Naive thymus-derived CD8-positive, alpha-beta T cell (primary cell): Measurements from ENCODE around the gene IMMP1L. TPM values are rescaled to one million over a fixed set of nuclear protein-coding genes. Genes with fewer than 3 reads are reported as not detected.

ENCODE experiments used
- ATAC-seq, 2 donors: fragments of 150-1000 bp; cut with Tn5 transposase in 1 of 2; sonication (Bioruptor Pico), chemical (Tn5 transposase) in 1 of 2; 1 replicate in 1 of 2; 2 replicates in 1 of 2; pipeline ENCODE4 v1.10.0; 2021; ENCODE audit warnings: mild to moderate bottlenecking in 2 of 2, moderate library complexity in 2 of 2
- POLR2A ChIA-PET: fragments of 350-600 bp; sonication (Branson Sonifier 250); formaldehyde crosslinking; loops from one replicate; lab custom pipeline; 2021; ENCODE audit warnings: antibody characterized with exemption; lab: Charles Lee
- DNase-seq, 10 donors: peaks; one replicate each; pipeline versions ENCODE4 v3.0.0 to v3.0.0-alpha.2; 2020 to 2022
- H3K27ac Mint-ChIP-seq, 10 donors: one replicate each; pipeline ENCODE4 v1.8.0; 2020 to 2022; ENCODE audit warnings: mild to moderate bottlenecking in 10 of 10, mixed read lengths in 10 of 10, moderate library complexity in 4 of 10, inconsistent platforms in 1 of 10
- H3K27me3 Mint-ChIP-seq, 5 donors: one replicate each; pipeline ENCODE4 v1.8.0; 2021 to 2022; ENCODE audit warnings: mixed read lengths in 5 of 5
- H3K36me3 Mint-ChIP-seq, 3 donors: one replicate each; pipeline ENCODE4 v1.8.0; 2020 to 2022; ENCODE audit warnings: mixed read lengths in 3 of 3, mild to moderate bottlenecking in 2 of 3, inconsistent platforms in 1 of 3
- H3K4me1 Mint-ChIP-seq, 4 donors: one replicate each; pipeline ENCODE4 v1.8.0; 2021 to 2022; ENCODE audit warnings: mixed read lengths in 4 of 4
- H3K4me3 Mint-ChIP-seq, 10 donors: one replicate each; pipeline ENCODE4 v1.8.0; 2020 to 2022; ENCODE audit warnings: mild to moderate bottlenecking in 10 of 10, mixed read lengths in 10 of 10, moderate library complexity in 6 of 10, inconsistent platforms in 1 of 10
- H3K9me3 Mint-ChIP-seq, 9 donors: one replicate each; pipeline ENCODE4 v1.8.0; 2020 to 2022; ENCODE audit warnings: mixed read lengths in 9 of 9, mild to moderate bottlenecking in 3 of 9, inconsistent platforms in 1 of 9, moderate library complexity in 1 of 9
- polyA plus RNA-seq, 3 donors: library from polyadenylated mRNA; unstranded; fragments of 300-500 nt; fragmentation: Illumina TruSeq; gene quantifications; one replicate each; pipeline ENCODE4 v1.2.3, GENCODE V29; 2021
- total RNA-seq, 8 experiments: library from RNA in 2 of 8; stranded (reverse) in 2 of 8; gene quantifications; one replicate each; pipeline ENCODE4 v1.2.3 and lab custom pipeline; 2021 to 2026

Gene IMMP1L
- total and polyA plus RNA-seq, 5 experiments from 2014 or later = 20.4 to 81.4 (median 61.7) TPM

DNA sequence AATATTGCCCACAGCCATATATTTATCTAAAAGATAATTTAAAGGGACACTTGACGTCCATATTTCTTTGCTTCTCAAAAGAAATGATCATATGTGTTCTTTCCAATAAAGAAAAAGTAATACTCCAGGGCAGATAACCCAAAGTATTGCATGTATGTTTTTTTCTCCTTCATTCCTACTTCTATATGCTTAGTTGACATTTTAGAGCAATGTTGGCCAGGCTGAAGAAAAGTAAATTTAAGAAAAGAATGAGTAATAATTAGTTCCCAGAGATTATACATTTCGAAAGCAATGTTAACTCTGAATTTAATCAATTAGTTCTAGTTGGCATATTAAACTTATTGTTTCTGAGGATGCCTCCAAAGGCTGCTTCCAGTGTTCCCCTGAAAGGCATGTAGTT, 91.6 kb downstream of the IMMP1L start:
- DNase-seq (no peak), ATAC-seq (no peak)
- Mint-ChIP-seq H3K27me3 (no peaks in the 10 kb centered on the region), H3K27ac (no peak overlapping the region), H3K9me3 (no peaks in the 10 kb centered on the region), H3K36me3 (peaks cover 0 to 30% (median 16%) of the 10 kb centered on the region in 3 donors), H3K4me3 (no peak overlapping the region), H3K4me1 (peaks cover 0 to 5% (median 0%) of the 10 kb centered on the region in 4 donors)
- POLR2A ChIA-PET = no interaction called here

DNA sequence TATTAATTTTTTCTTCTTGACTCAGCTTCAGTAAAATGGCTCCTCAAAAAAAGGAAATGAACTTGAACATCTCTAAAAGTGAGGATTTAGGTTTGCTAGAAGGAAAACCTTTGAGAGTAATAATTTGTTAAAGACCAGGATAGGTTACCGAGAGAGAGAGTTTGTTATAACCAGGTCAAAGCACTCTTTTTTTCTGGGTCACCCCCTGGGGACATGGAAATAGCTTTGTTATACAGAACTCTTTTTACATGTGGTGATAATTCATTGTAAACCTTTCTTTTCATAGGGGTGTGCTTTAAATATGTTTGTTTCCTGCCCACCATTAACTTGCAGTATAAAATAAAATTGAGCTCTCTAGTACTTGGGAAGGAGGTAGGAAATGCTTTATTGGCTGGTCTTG, 92.1 kb downstream of the IMMP1L start:
- POLR2A ChIA-PET = no interaction called here

DNA sequence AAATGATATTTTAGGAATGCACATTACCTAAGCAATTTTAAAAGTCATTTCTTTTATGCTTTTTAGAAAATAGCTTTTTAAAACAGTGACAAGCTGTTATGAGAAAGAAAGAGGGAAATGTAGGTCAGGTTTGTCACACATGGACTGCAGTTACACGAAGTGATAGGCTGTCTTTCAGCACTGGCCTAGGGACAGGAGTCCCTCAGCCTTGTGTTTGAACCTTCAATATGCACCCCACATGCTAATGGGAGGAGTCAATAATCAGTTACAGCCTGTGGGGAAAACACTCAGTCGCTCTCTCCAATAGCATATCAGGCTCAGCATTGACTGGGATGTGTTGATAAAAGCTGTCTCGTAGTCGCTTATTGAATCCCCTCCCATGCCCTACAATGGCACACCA, 94.0 kb downstream of the IMMP1L start:
- DNase-seq (no peak), ATAC-seq (no peak)
- POLR2A ChIA-PET = no interaction called here
- peaks cover 0 to 9% (median 2%) of the 10 kb centered on the region in 9 donors for H3K9me3 Mint-ChIP-seq
- H3K4me3 Mint-ChIP-seq = no peak overlapping the region
- peaks cover 10 to 37% (median 30%) of the 10 kb centered on the region in 3 donors for H3K36me3 Mint-ChIP-seq
- H3K27ac Mint-ChIP-seq = no peak overlapping the region
- H3K4me1 Mint-ChIP-seq = peaks cover 0 to 5% (median 0%) of the 10 kb centered on the region in 4 donors
- no peaks in the 10 kb centered on the region for H3K27me3 Mint-ChIP-seq

More for the DNA sequence above, 92.1 kb downstream of the IMMP1L start:
- peaks cover 0 to 5% (median 0%) of the 10 kb centered on the region in 4 donors for H3K4me1 Mint-ChIP-seq
- no peak overlapping the region for H3K27ac Mint-ChIP-seq
- peaks cover 0 to 27% (median 16%) of the 10 kb centered on the region in 3 donors for H3K36me3 Mint-ChIP-seq
- DNase-seq (no peak), ATAC-seq (no peak)
- no peak overlapping the region for H3K4me3 Mint-ChIP-seq
- no peaks in the 10 kb centered on the region for H3K9me3 Mint-ChIP-seq
- no peaks in the 10 kb centered on the region for H3K27me3 Mint-ChIP-seq

DNA sequence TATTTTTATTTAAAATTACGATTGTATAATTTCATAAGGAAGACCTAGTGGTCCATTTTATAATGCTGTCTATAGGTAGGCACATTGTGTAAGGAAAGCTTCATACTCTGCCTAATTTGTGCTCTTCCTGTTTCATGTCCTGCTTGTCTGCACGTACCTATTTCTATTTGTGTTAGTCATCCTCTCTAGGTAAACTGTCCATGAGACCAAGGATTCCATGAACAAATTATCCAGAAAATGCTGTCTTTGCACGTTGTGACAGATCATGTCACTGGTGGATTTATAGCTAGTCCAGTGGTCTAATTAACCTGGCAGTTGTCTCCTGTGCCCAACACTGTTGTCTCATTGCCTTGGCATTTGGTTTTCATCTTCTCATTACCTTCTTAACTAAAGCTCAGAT, 95.1 kb downstream of the IMMP1L start:
- POLR2A ChIA-PET = no interaction called here
- peaks cover 0 to 9% (median 2%) of the 10 kb centered on the region in 9 donors for H3K9me3 Mint-ChIP-seq
- H3K4me1 Mint-ChIP-seq = no peaks in the 10 kb centered on the region
- no peaks in the 10 kb centered on the region for H3K27me3 Mint-ChIP-seq
- no peak overlapping the region for H3K27ac Mint-ChIP-seq
- H3K4me3 Mint-ChIP-seq = no peak overlapping the region
- no peak for ATAC-seq
- peaks cover 10 to 36% (median 35%) of the 10 kb centered on the region in 3 donors for H3K36me3 Mint-ChIP-seq
- no peak for DNase-seq

DNA sequence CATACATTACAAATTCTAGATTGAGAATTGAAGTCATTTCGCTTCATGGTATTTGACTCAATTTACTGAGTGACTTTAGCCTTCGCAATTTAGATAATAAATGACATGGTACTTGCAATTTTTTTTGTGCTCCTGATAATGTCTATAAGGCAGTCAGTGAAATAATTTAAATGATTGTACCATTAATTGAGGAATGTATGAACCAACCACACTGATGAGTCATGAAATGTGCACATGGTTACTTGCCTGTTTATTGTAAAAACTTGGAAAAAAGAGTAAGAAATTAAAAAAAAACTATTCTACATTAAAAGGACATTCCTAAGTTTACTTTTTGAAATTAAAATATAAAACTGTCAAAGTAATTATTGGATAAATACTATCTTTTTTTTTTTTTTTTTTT, 96.5 kb downstream of the IMMP1L start:
- Mint-ChIP-seq H3K27me3 (no peaks in the 10 kb centered on the region), H3K4me1 (peaks cover 0 to 1% (median 0%) of the 10 kb centered on the region in 4 donors), H3K9me3 (peaks cover 0 to 9% (median 2%) of the 10 kb centered on the region in 9 donors), H3K4me3 (no peak overlapping the region), H3K27ac (no peak overlapping the region), H3K36me3 (peaks cover 10 to 38% (median 35%) of the 10 kb centered on the region in 3 donors)
- DNase-seq (no peak), ATAC-seq (no peak)
- POLR2A ChIA-PET = no interaction called here

DNA sequence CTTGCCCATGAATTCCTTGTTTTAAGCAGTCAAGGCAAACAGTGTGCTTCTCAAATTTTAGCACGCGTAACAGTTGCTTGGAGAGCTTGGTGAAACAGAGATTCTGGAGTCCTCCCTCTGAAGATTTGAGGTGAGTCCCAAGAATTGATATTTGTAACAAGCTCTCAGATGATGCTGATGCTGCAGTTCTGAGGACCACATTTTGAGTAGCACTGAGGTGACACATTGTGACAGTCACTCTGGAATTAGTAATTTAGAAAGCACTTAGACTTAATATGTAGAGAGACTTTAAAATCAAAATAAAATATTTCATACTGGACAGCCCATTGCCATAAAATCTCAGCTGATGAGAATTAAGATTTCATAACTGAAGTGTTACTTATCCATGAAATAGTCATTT, 101.2 kb downstream of the IMMP1L start:
- DNase-seq (no peak), ATAC-seq (no peak)
- Mint-ChIP-seq H3K9me3 (peaks cover 0 to 9% (median 2%) of the 10 kb centered on the region in 9 donors), H3K27me3 (no peaks in the 10 kb centered on the region), H3K4me1 (peaks cover 0 to 5% (median 3%) of the 10 kb centered on the region in 4 donors), H3K4me3 (no peak overlapping the region), H3K36me3 (peaks cover 10 to 27% (median 22%) of the 10 kb centered on the region in 3 donors), H3K27ac (no peak overlapping the region)
- POLR2A ChIA-PET = no interaction called here

DNA sequence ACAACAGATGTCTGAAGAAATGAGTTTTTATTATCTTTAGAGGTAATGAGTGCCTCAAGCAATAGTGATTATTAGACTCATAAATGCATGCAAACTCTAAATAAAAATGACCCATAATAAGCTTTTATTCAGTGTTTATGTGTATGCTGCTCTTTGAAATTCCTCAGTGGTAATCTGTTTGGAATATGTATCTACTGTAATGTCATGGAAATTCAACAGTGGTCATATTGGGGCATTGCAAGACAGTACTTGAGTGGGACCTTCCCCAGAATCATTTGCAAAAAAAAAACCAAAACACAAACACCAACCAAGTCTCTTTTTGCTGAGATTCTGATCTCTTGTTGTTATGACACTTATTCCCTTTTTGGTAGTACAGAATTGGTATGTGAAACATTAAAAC, 104.8 kb downstream of the IMMP1L start:
- ATAC-seq = no peak

DNA sequence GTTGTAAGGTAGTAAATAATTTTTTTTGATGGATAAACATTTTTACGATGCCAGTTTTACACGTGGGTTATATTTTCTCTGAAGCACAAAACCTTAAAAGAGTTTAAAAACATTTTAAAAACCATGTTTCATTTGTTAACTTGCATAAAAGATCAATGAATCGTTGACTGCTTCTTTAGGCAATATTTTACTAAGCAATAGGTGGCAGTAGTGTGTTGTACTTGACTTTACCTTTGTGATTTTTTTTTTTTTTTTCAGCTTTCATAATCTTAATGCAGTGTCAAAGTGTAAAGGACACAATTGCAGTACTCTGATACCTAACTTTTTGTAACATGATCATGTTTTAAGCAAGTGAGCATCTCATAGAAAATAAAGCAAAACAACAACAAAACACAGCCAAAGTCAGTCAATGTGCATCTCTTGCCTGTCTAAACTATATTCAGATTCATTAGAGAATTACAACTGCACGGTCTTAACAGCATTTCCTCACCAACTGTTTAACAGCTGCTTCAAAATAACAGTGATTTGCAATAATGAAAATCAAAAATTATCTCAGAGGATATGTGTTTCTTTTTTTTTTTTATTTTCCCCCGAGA, 112.1 kb downstream of the IMMP1L start:
- POLR2A ChIA-PET = no interaction called here
- ATAC-seq (no peak), DNase-seq (peak in 3 of 10 donors; percentile 25 to 34 (median 26))
- Mint-ChIP-seq H3K4me1 (peaks cover 0 to 11% (median 7%) of the 10 kb centered on the region in 4 donors), H3K27ac (no peak overlapping the region), H3K4me3 (no peak overlapping the region), H3K36me3 (peaks cover 5 to 30% (median 23%) of the 10 kb centered on the region in 3 donors), H3K27me3 (no peaks in the 10 kb centered on the region), H3K9me3 (peaks cover 0 to 5% (median 0%) of the 10 kb centered on the region in 9 donors)

More for the DNA sequence above, 104.8 kb downstream of the IMMP1L start:
- H3K4me1 Mint-ChIP-seq = peaks cover 0 to 9% (median 5%) of the 10 kb centered on the region in 4 donors
- H3K27ac Mint-ChIP-seq = no peak overlapping the region
- no peak overlapping the region for H3K4me3 Mint-ChIP-seq
- H3K27me3 Mint-ChIP-seq = no peaks in the 10 kb centered on the region
- no peak for DNase-seq
- peaks cover 5 to 34% (median 16%) of the 10 kb centered on the region in 3 donors for H3K36me3 Mint-ChIP-seq
- no peaks in the 10 kb centered on the region for H3K9me3 Mint-ChIP-seq
- POLR2A ChIA-PET = no interaction called here

DNA sequence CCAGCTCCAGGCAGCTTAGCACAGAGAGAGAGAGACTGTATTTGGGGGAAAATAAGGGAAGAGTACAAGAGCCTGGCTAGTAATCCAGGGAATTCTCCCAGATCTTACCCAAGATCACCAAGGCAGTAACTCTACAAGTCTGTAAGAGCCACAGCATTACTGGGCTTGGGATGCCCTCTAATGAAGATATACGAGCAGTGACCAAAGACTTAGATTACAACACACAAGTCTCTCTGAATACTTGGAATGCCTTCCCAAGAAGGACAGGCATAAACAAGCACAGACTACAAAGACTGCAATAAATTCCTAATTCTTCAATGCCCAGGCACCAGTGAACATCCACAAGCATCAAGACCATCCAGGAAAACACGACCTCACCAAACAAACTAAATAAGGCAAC, 122.0 kb downstream of the IMMP1L start:
- peak overlapping the region in 1 of 10 donors; percentile 51 for H3K27ac Mint-ChIP-seq
- H3K4me1 Mint-ChIP-seq = peaks cover 4 to 26% (median 20%) of the 10 kb centered on the region in 4 donors
- no peaks in the 10 kb centered on the region for H3K27me3 Mint-ChIP-seq
- no peak overlapping the region for H3K4me3 Mint-ChIP-seq
- ATAC-seq (no peak), DNase-seq (no peak)
- POLR2A ChIA-PET = no interaction called here
- peaks cover 0 to 18% (median 4%) of the 10 kb centered on the region in 9 donors for H3K9me3 Mint-ChIP-seq
- peaks cover 0 to 28% (median 13%) of the 10 kb centered on the region in 3 donors for H3K36me3 Mint-ChIP-seq

DNA sequence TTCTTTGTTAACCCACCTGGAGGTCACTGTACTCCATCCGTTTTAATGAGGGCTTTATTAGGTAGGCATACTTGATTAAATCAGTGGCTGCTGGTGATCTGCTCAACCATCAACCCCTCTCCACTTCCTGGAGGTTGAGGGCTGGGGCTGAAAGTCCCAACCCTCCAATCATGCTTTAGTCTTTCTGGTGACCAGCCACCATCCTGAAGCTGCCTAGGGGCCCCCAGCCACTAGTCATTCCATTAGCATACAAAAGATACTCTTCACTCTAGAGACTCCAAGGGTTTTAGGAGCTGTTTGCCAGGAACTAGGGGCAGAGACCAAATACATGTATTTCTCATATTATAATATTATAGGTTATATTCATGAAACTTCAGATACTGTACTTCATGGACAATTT, 126.3 kb downstream of the IMMP1L start:
- peaks cover 0 to 26% (median 21%) of the 10 kb centered on the region in 3 donors for H3K36me3 Mint-ChIP-seq

More for the DNA sequence above, 126.3 kb downstream of the IMMP1L start:
- no peak overlapping the region for H3K4me3 Mint-ChIP-seq
- H3K27ac Mint-ChIP-seq = no peak overlapping the region
- ATAC-seq (no peak), DNase-seq (no peak)
- H3K27me3 Mint-ChIP-seq = no peaks in the 10 kb centered on the region
- peaks cover 11 to 28% (median 18%) of the 10 kb centered on the region in 4 donors for H3K4me1 Mint-ChIP-seq
- POLR2A ChIA-PET = no interaction called here
- peaks cover 0 to 3% (median 0%) of the 10 kb centered on the region in 9 donors for H3K9me3 Mint-ChIP-seq

Other genes starting within 250 kb of the IMMP1L start
- gene DCDC1, start 139.9 kb downstream of the IMMP1L start, total RNA-seq = 1 to 10 TPM in 1 of 2 experiments, under 1 TPM in 1; 0.63 to 1.8 TPM
- under 1 TPM in 2 of 3 donors, not detected in 1; 0.29 to 0.30 TPM for gene DCDC1, start 139.9 kb downstream of the IMMP1L start, polyA plus RNA-seq
- 10 to 100 TPM; 26.2 to 34.7 TPM for gene DNAJC24, start 139.8 kb downstream of the IMMP1L start, total RNA-seq
- gene DNAJC24, start 139.8 kb downstream of the IMMP1L start, polyA plus RNA-seq = 10 to 100 TPM; 13.5 to 16.2 (median 15.4) TPM
- 10 to 100 TPM; 23.0 to 23.8 TPM for gene ELP4, start 145 bp upstream of the IMMP1L start, total RNA-seq
- gene ELP4, start 145 bp upstream of the IMMP1L start, polyA plus RNA-seq = 10 to 100 TPM; 17.8 to 25.5 (median 22.2) TPM